Right lobe of liver (tissue), 6 donors: ENCODE measurements around the gene RIMBP2. TPM values are rescaled to one million over a fixed set of nuclear protein-coding genes. Genes with fewer than 3 reads are reported as not detected.

Experiments used
- ATAC-seq, 4 donors: fragments of 200-7000 bp; cut with Tn5 transposase; one replicate each; pipeline ENCODE4 v1.9.1; 2020; ENCODE audit warnings: mild to moderate bottlenecking in 4 of 4, moderate library complexity in 4 of 4
- DNase-seq, 3 donors: peaks; one replicate each; pipeline ENCODE4 v3.0.0-alpha.2; 2020
- H3K27ac ChIP-seq, 3 donors: fragments of 200-600 bp; one replicate each; pipeline ENCODE4 v1.8.0; 2022
- H3K27me3 ChIP-seq, 2 donors: fragments of 200-600 bp; one replicate each; pipeline ENCODE4 v1.8.0; 2022
- H3K36me3 ChIP-seq, 4 donors: fragments of 200-600 bp; sonication (generic) in 1 of 4; one replicate each; pipeline versions ENCODE4 v1.5.1 to v1.8.0; 2017 to 2022; ENCODE audit warnings: control low read depth in 1 of 4
- H3K4me1 ChIP-seq, 4 donors: fragments of 200-600 bp; sonication (generic) in 1 of 4; one replicate each; pipeline versions ENCODE4 v1.5.1 to v1.8.0; 2017 to 2022; ENCODE audit warnings: control low read depth in 1 of 4
- H3K4me3 ChIP-seq, 3 donors: fragments of 200-600 bp; one replicate each; pipeline ENCODE4 v1.8.0; 2022
- H3K9me3 ChIP-seq, 4 donors: fragments of 200-600 bp; sonication (generic) in 1 of 4; one replicate each; pipeline versions ENCODE4 v1.5.1 to v1.8.0; 2017 to 2022; ENCODE audit warnings: control low read depth in 1 of 4
- POLR2A ChIP-seq: fragments of 450-650 bp; IDR thresholded peaks from one replicate; pipeline ENCODE4 v1.6.1; 2017; ENCODE audit warnings: antibody characterized with exemption, mild to moderate bottlenecking
- WGBS: methylation state at CpG from one replicate; pipeline ENCODE4 v1.1.6; 2018; ENCODE audit warnings: low coverage, low lambda C conversion rate; ENCODE audit not compliant: insufficient coverage; ENCODE audit errors: missing lambda C conversion rate; 5-methylcytosine and 5-hydroxymethylcytosine counted together
- intact Hi-C, 2 donors: fragments of 100-400 bp; cut with DNase I; formaldehyde crosslinking; loops; one replicate each; pipeline versions ENCODE4 v1.11.2 to v1.14.1; 2022
- total RNA-seq, 6 experiments: library from RNA; depleted of rRNA in 2 of 6; stranded (reverse); fragments of >200 nt in 2 of 6; fragmentation: NEBNext Ultra II Directional in 3 of 6; extraction: Animal tissue kit (Norgen Biotek cat#: 25700) in 3 of 6; gene quantifications; one replicate each; pipeline versions ENCODE4 v1.1.0 to v1.2.4, GENCODE V29; 2016 to 2023
- TF ChIP-seq, protein P1 (sequence below), 4 donors: fragments of 200-600 bp in 3 of 4; fragments of 450-650 bp in 1 of 4; IDR thresholded peaks; one replicate each; pipeline versions ENCODE4 v1.5.1 to v1.8.0; 2016 to 2022; ENCODE audit warnings: antibody characterized with exemption in 4 of 4, mild to moderate bottlenecking in 2 of 4
- donor health status: DM: no; HTN: yes; CAD: no.
- donor health status: DM: no; HTN: no; CAD: no.
- donor health status: DM: no; HTN: no; CAD: no.
- donor health status: DM: no; HTN: yes; CAD: no.
- donor health status: DM: no; HTN: yes; CAD: no.

Gene RIMBP2
- total RNA-seq, 6 experiments from 2014 or later = 0.04 to 0.19 TPM; not detected in 4

GRCh38 chr12:130494736-130495135 is 221.4 kb downstream of the RIMBP2 start:
- intact Hi-C loops = no loop called here
- no peak for DNase-seq

DNA sequence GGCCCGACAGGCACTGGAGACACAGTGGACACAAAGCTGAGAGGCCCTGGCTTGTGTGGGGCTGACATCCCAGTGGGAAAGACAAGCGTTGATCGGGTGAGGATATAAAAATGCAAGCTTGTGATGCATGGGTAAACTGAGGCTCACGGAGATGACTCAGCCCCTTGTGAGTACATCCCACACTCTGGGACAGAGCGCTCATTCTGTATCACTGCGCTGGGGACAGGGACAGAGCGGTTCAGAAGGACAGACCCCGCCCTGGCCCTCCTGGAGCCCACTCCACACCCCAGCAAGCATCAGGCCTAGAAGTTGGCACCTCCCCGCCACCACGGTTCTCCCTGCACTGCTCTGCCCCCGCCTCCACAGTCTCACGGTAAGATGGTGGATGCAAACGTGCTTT is 222.1 kb downstream of the RIMBP2 start:
- ATAC-seq = no peak
- Histone ChIP-seq H3K4me3 (no peak overlapping the region), H3K36me3 (no peaks in the 10 kb centered on the region), H3K9me3 (no peaks in the 10 kb centered on the region), H3K27me3 (no peaks in the 10 kb centered on the region), H3K27ac (no peak overlapping the region), H3K4me1 (no peaks in the 10 kb centered on the region)
- no peak for DNase-seq
- TF ChIP-seq, protein P1, sequence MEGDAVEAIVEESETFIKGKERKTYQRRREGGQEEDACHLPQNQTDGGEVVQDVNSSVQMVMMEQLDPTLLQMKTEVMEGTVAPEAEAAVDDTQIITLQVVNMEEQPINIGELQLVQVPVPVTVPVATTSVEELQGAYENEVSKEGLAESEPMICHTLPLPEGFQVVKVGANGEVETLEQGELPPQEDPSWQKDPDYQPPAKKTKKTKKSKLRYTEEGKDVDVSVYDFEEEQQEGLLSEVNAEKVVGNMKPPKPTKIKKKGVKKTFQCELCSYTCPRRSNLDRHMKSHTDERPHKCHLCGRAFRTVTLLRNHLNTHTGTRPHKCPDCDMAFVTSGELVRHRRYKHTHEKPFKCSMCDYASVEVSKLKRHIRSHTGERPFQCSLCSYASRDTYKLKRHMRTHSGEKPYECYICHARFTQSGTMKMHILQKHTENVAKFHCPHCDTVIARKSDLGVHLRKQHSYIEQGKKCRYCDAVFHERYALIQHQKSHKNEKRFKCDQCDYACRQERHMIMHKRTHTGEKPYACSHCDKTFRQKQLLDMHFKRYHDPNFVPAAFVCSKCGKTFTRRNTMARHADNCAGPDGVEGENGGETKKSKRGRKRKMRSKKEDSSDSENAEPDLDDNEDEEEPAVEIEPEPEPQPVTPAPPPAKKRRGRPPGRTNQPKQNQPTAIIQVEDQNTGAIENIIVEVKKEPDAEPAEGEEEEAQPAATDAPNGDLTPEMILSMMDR (IDR thresholded peaks at IDR 0.05) = no peak
- TF ChIP-seq POLR2A = no peak
- 74% methylated on average over 7 of the region's 13 CpGs for WGBS
- intact Hi-C loops = no loop called here

More at GRCh38 chr12:130494736-130495135, 221.4 kb downstream of the RIMBP2 start:
- no CpG with 5 or more reads among the region's 8 CpGs for WGBS
- TF ChIP-seq POLR2A = no peak
- TF ChIP-seq, protein P1 (IDR thresholded peaks at IDR 0.05) = no peak
- no peak for ATAC-seq
- H3K4me3 ChIP-seq = no peak overlapping the region
- H3K4me1 ChIP-seq = no peaks in the 10 kb centered on the region
- H3K27me3 ChIP-seq = no peaks in the 10 kb centered on the region
- no peak overlapping the region for H3K27ac ChIP-seq
- H3K9me3 ChIP-seq = no peaks in the 10 kb centered on the region
- H3K36me3 ChIP-seq = no peaks in the 10 kb centered on the region

GRCh38 chr12:130491421-130492357 is 224.4 kb downstream of the RIMBP2 start:
- DNase-seq (no peak), ATAC-seq (no peak)
- no peak overlapping the region for H3K4me3 ChIP-seq
- TF ChIP-seq, protein P1 (IDR thresholded peaks at IDR 0.05) = no peak
- no peak for TF ChIP-seq POLR2A
- H3K36me3 ChIP-seq = no peaks in the 10 kb centered on the region
- H3K27ac ChIP-seq = no peak overlapping the region
- intact Hi-C loops = no loop called here
- 61% methylated on average over 29 of the region's 32 CpGs for WGBS
- H3K4me1 ChIP-seq = no peaks in the 10 kb centered on the region
- no peaks in the 10 kb centered on the region for H3K9me3 ChIP-seq
- H3K27me3 ChIP-seq = no peaks in the 10 kb centered on the region

DNA sequence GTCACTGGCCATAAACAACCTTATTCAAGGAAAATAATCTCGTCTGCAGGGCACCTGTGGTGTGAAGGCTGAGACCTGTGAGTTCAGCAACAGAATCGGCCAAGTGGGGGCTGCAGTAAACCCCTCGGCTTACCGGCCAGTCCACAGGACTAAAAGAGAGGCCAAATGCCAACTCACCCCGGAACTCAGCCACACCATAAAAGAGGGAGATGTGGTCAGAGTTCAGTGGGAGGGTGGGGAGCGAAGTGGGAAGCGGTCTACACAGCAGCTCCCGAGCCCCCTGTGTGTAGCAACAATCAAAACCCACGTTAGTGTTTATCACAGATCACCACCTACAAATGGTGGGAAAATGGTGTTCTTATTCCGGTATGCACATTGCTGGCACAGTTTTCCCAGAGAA is 225.4 kb downstream of the RIMBP2 start:
- 38% methylated on average over 5 of the region's 10 CpGs for WGBS
- H3K9me3 ChIP-seq = no peaks in the 10 kb centered on the region
- ATAC-seq (no peak), DNase-seq (no peak)
- no peaks in the 10 kb centered on the region for H3K4me1 ChIP-seq
- H3K4me3 ChIP-seq = no peak overlapping the region
- no peak for TF ChIP-seq POLR2A
- TF ChIP-seq, protein P1 (IDR thresholded peaks at IDR 0.05) = no peak
- no peaks in the 10 kb centered on the region for H3K36me3 ChIP-seq
- no peaks in the 10 kb centered on the region for H3K27me3 ChIP-seq
- intact Hi-C loops = no loop called here
- no peak overlapping the region for H3K27ac ChIP-seq
